Neural cell (in vitro differentiated cells): ENCODE results near the gene CPE. TPM values are rescaled to one million over a fixed set of nuclear protein-coding genes. Genes with fewer than 3 reads are reported as not detected.

ENCODE experiments used
- H2AFZ ChIP-seq: fragments of 200-600, 300-800 bp; sonication (generic), shearing (Covaris generic); 2 replicates; pipeline ENCODE4 v1.6.0; 2014; ENCODE audit warnings: low read depth, mild to moderate bottlenecking, antibody characterized with exemption, low read length, moderate library complexity
- H3F3A ChIP-seq: fragments of 200-600 bp; shearing (Covaris generic); 2 replicates; pipeline ENCODE4 v1.6.1; 2016; ENCODE audit warnings: mild to moderate bottlenecking, moderate library complexity, mixed read lengths, antibody characterized with exemption, low read length; ENCODE audit not compliant: insufficient read depth, poor library complexity, severe bottlenecking
- H3K27ac ChIP-seq: fragments of 200-600, 300-800 bp; sonication (generic), shearing (Covaris generic); 2 replicates; pipeline ENCODE4 v1.5.1; 2014; ENCODE audit warnings: mild to moderate bottlenecking, low read length, moderate library complexity
- H3K27me3 ChIP-seq: fragments of 300-800, 200-600 bp; sonication (generic), shearing (Covaris generic); 2 replicates; pipeline ENCODE4 v1.6.0; 2014; ENCODE audit warnings: mild to moderate bottlenecking, low read depth, low read length, moderate library complexity; ENCODE audit not compliant: insufficient read depth
- H3K36me3 ChIP-seq: fragments of 300-800, 200-600 bp; sonication (generic), shearing (Covaris generic); 2 replicates; pipeline ENCODE4 v1.5.1; 2014; ENCODE audit warnings: mild to moderate bottlenecking, antibody characterized with exemption, low read length, moderate library complexity; ENCODE audit not compliant: insufficient read depth
- H3K4me2 ChIP-seq: fragments of 300-800, 200-600 bp; sonication (generic), shearing (Covaris generic); 2 replicates; pipeline ENCODE4 v1.6.0; 2014; ENCODE audit warnings: mild to moderate bottlenecking, low read length
- H3K4me3 ChIP-seq: fragments of 300-800, 200-600 bp; sonication (generic), shearing (Covaris generic); 2 replicates; pipeline ENCODE4 v1.5.1; 2014; ENCODE audit warnings: mild to moderate bottlenecking, low read length, moderate library complexity
- H3K79me2 ChIP-seq: fragments of 200-600 bp; shearing (Covaris generic); replicated peaks from 2 replicates; pipeline ENCODE4 v1.6.0; 2014; ENCODE audit warnings: mild to moderate bottlenecking, low read length, moderate library complexity; ENCODE audit not compliant: insufficient read depth
- H3K9ac ChIP-seq: fragments of 300-800, 200-600 bp; sonication (generic), shearing (Covaris generic); 2 replicates; pipeline ENCODE4 v1.6.1; 2016; ENCODE audit warnings: mild to moderate bottlenecking, low read length, mixed read lengths
- H3K9me2 ChIP-seq: fragments of 200-600 bp; shearing (Covaris generic); 2 replicates; pipeline ENCODE4 v1.6.1; 2016; ENCODE audit warnings: mild to moderate bottlenecking, low read length, mixed read lengths; ENCODE audit not compliant: insufficient read depth
- H3K9me3 ChIP-seq: fragments of 200-600, 300-800 bp; sonication (generic), shearing (Covaris generic); 2 replicates; pipeline ENCODE4 v1.6.1; 2016; ENCODE audit warnings: mild to moderate bottlenecking, mixed run types, low read length, moderate library complexity, mixed read lengths
- H4K20me1 ChIP-seq: fragments of 200-600 bp; shearing (Covaris generic); 2 replicates; pipeline ENCODE4 v1.6.1; 2016; ENCODE audit warnings: mild to moderate bottlenecking, mixed run types; ENCODE audit not compliant: insufficient read depth
- EP300 ChIP-seq: fragments of 450-650 bp; conservative IDR thresholded peaks from 2 replicates; pipeline ENCODE4 v1.6.1; 2014; ENCODE audit warnings: antibody characterized with exemption, mild to moderate bottlenecking, moderate library complexity; ENCODE audit not compliant: poor library complexity, severe bottlenecking
- EZH2 ChIP-seq: fragments of 200-600, 300-800 bp; shearing (Covaris generic), sonication (generic); IDR thresholded peaks from 2 replicates; pipeline ENCODE4 v1.6.1; 2014; ENCODE audit warnings: antibody characterized with exemption, low read length, borderline replicate concordance, mild to moderate bottlenecking; ENCODE audit not compliant: insufficient read depth, poor library complexity, severe bottlenecking
- MXI1 ChIP-seq: fragments of 450-650 bp; conservative IDR thresholded peaks from 2 replicates; pipeline ENCODE4 v1.6.1; 2014; ENCODE audit warnings: antibody characterized with exemption, mild to moderate bottlenecking; ENCODE audit not compliant: poor library complexity, severe bottlenecking
- POLR2AphosphoS5 ChIP-seq: IDR thresholded peaks from 2 replicates; pipeline ENCODE4 v1.6.1; 2012
- RAD21 ChIP-seq: fragments of 450-650 bp; conservative IDR thresholded peaks from 2 replicates; pipeline ENCODE4 v1.6.1; 2014; ENCODE audit warnings: antibody characterized with exemption, mild to moderate bottlenecking, moderate library complexity
- SMC3 ChIP-seq: fragments of 450-650 bp; conservative IDR thresholded peaks from 2 replicates; pipeline ENCODE4 v1.6.1; 2014; ENCODE audit warnings: antibody characterized with exemption, mild to moderate bottlenecking, moderate library complexity; ENCODE audit not compliant: poor library complexity
- TAF1 ChIP-seq: IDR thresholded peaks from 2 replicates; pipeline ENCODE4 v1.6.1; 2012; ENCODE audit warnings: low read depth
- polyA plus RNA-seq: library from polyadenylated mRNA; depleted of rRNA; stranded (reverse); fragments of >200 nt; gene quantifications from 2 replicates; pipeline ENCODE4 v1.2.3, GENCODE V29; 2014
- TF ChIP-seq, protein P1 (sequence below): fragments of 450-650 bp; IDR thresholded peaks from 2 replicates; pipeline ENCODE4 v1.5.1; 2014; ENCODE audit warnings: antibody characterized with exemption, mild to moderate bottlenecking, moderate library complexity; ENCODE audit not compliant: poor library complexity, severe bottlenecking
- TF ChIP-seq, protein P2 (sequence below): IDR thresholded peaks from 2 replicates; pipeline ENCODE4 v1.6.1; 2012; ENCODE audit warnings: borderline replicate concordance

Gene CPE
- polyA plus RNA-seq, 1 donor from 2014 or later: 678 TPM

DNA sequence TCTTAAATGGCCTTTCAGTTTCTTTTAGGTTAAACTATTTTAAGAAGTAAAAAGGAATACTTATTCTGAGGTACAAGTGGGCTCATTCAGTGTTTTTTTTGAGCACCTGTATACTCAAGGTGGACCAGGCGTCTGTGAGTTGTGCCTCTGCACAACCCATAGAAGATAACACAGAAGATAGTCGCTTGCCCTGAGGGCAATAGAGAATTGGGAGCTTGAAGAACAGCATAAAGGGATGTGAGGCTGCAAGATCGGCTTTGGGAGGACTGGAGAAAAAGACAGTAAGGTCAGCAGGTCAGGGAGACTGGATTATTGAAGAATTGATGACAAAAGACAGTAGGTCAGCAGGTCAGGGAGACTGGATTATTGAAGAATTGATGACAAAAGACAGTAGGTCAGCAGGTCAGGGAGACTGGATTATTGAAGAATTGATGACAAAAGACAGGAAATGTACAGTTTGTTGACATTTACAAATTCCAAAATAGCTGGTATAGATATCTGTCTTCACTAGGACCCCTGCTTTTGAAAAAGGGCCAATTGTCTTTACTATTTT, 3.1 kb downstream of the CPE start:
- H3K4me3 ChIP-seq: peak overlapping the region; percentile 79
- H3K36me3 ChIP-seq: no peaks in the 10 kb centered on the region
- H3K79me2 ChIP-seq: peaks cover 89% of the 10 kb centered on the region
- H3K9me2 ChIP-seq: no peaks in the 10 kb centered on the region
- peak overlapping the region; percentile 74 for H3K4me2 ChIP-seq
- no peak overlapping the region for H2AFZ ChIP-seq
- no peaks in the 10 kb centered on the region for H3K27me3 ChIP-seq
- TF ChIP-seq EZH2 (no peak), SMC3 (no peak), TAF1 (no peak), RAD21 (no peak), MXI1 (no peak), EP300 (no peak), POLR2AphosphoS5 (no peak)
- TF ChIP-seq, protein P1, sequence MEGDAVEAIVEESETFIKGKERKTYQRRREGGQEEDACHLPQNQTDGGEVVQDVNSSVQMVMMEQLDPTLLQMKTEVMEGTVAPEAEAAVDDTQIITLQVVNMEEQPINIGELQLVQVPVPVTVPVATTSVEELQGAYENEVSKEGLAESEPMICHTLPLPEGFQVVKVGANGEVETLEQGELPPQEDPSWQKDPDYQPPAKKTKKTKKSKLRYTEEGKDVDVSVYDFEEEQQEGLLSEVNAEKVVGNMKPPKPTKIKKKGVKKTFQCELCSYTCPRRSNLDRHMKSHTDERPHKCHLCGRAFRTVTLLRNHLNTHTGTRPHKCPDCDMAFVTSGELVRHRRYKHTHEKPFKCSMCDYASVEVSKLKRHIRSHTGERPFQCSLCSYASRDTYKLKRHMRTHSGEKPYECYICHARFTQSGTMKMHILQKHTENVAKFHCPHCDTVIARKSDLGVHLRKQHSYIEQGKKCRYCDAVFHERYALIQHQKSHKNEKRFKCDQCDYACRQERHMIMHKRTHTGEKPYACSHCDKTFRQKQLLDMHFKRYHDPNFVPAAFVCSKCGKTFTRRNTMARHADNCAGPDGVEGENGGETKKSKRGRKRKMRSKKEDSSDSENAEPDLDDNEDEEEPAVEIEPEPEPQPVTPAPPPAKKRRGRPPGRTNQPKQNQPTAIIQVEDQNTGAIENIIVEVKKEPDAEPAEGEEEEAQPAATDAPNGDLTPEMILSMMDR: no peak
- TF ChIP-seq, protein P2, sequence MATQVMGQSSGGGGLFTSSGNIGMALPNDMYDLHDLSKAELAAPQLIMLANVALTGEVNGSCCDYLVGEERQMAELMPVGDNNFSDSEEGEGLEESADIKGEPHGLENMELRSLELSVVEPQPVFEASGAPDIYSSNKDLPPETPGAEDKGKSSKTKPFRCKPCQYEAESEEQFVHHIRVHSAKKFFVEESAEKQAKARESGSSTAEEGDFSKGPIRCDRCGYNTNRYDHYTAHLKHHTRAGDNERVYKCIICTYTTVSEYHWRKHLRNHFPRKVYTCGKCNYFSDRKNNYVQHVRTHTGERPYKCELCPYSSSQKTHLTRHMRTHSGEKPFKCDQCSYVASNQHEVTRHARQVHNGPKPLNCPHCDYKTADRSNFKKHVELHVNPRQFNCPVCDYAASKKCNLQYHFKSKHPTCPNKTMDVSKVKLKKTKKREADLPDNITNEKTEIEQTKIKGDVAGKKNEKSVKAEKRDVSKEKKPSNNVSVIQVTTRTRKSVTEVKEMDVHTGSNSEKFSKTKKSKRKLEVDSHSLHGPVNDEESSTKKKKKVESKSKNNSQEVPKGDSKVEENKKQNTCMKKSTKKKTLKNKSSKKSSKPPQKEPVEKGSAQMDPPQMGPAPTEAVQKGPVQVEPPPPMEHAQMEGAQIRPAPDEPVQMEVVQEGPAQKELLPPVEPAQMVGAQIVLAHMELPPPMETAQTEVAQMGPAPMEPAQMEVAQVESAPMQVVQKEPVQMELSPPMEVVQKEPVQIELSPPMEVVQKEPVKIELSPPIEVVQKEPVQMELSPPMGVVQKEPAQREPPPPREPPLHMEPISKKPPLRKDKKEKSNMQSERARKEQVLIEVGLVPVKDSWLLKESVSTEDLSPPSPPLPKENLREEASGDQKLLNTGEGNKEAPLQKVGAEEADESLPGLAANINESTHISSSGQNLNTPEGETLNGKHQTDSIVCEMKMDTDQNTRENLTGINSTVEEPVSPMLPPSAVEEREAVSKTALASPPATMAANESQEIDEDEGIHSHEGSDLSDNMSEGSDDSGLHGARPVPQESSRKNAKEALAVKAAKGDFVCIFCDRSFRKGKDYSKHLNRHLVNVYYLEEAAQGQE: no peak
- H4K20me1 ChIP-seq: no peaks in the 10 kb centered on the region
- peaks cover 10% of the 10 kb centered on the region for H3F3A ChIP-seq
- H3K9ac ChIP-seq: peak overlapping the region; percentile 8
- no peak overlapping the region for H3K27ac ChIP-seq
- no peaks in the 10 kb centered on the region for H3K9me3 ChIP-seq

GRCh38 chr4:165382640-165383039, 3.8 kb downstream of the CPE start:
- H3K9ac ChIP-seq: peak overlapping the region; percentile 8
- no peaks in the 10 kb centered on the region for H4K20me1 ChIP-seq
- no peak overlapping the region for H2AFZ ChIP-seq
- H3K36me3 ChIP-seq: no peaks in the 10 kb centered on the region
- no peaks in the 10 kb centered on the region for H3K27me3 ChIP-seq
- H3K27ac ChIP-seq: no peak overlapping the region
- peak overlapping the region; percentile 79 for H3K4me3 ChIP-seq
- H3K79me2 ChIP-seq: peaks cover 87% of the 10 kb centered on the region
- H3K9me2 ChIP-seq: no peaks in the 10 kb centered on the region
- H3K4me2 ChIP-seq: peak overlapping the region; percentile 74
- H3F3A ChIP-seq: peaks cover 10% of the 10 kb centered on the region
- H3K9me3 ChIP-seq: no peaks in the 10 kb centered on the region
- TF ChIP-seq, protein P1: no peak
- TF ChIP-seq EP300 (no peak), MXI1 (no peak), RAD21 (no peak), TAF1 (no peak), EZH2 (no peak), POLR2AphosphoS5 (no peak), SMC3 (no peak)
- TF ChIP-seq, protein P2: no peak
